ENCODE measurements around the gene TTLL7.

The TTLL7 gene

GRCh38 chr1:83998498-83999315 is at the start of gene TTLL7:
Gene TTLL7, minus strand, starts transcription at chr1:83999132. Its CDS starts 46,921 bp downstream, at chr1:83952211.
- DNase-seq = peak; percentile 31

- DNase-seq = no peak
Observed at GRCh38 chr1:84042461-84042860, 43.5 kb upstream of the TTLL7 start.

GRCh38 chr1:84037758-84038611 is 39.1 kb upstream of the TTLL7 start:
- no peak for DNase-seq

GRCh38 chr1:84031802-84032327 is 32.9 kb upstream of the TTLL7 start:
- no peak for DNase-seq

- no peak for DNase-seq
Observed at GRCh38 chr1:84027368-84027767, 28.4 kb upstream of the TTLL7 start.

GRCh38 chr1:84025966-84026365 is 27.0 kb upstream of the TTLL7 start:
- no peak for DNase-seq

- no peak for DNase-seq
Observed at GRCh38 chr1:84021822-84022221, 22.9 kb upstream of the TTLL7 start.

GRCh38 chr1:84020151-84020550 is 21.2 kb upstream of the TTLL7 start:
- DNase-seq = no peak

- DNase-seq = no peak
Observed at GRCh38 chr1:84019217-84019616, 20.3 kb upstream of the TTLL7 start.

- DNase-seq = no peak
Observed at GRCh38 chr1:84013708-84014107, 14.8 kb upstream of the TTLL7 start.

GRCh38 chr1:84012018-84012417 is 13.1 kb upstream of the TTLL7 start:
- no peak for DNase-seq

GRCh38 chr1:84010136-84010535 is 11.2 kb upstream of the TTLL7 start:
- DNase-seq = no peak

GRCh38 chr1:84008631-84009030 is 9.7 kb upstream of the TTLL7 start:
- no peak for DNase-seq

GRCh38 chr1:84006591-84006990 is 7.7 kb upstream of the TTLL7 start:
- DNase-seq = no peak

- DNase-seq = no peak
Observed at GRCh38 chr1:84001501-84001900, 2.6 kb upstream of the TTLL7 start.

- no peak for DNase-seq
Observed at GRCh38 chr1:84000954-84001495, 2.1 kb upstream of the TTLL7 start.

- DNase-seq = no peak
Observed at GRCh38 chr1:84000196-84000885, 1.4 kb upstream of the TTLL7 start.

- no peak for DNase-seq
Observed at GRCh38 chr1:83999316-83999819, 436 bp upstream of the TTLL7 start.

- no peak for DNase-seq
Observed at GRCh38 chr1:83998205-83998497, 781 bp downstream of the TTLL7 start.

GRCh38 chr1:83997631-83998030 is 1.3 kb downstream of the TTLL7 start:
- DNase-seq = no peak

GRCh38 chr1:83996621-83997020 is 2.3 kb downstream of the TTLL7 start:
- DNase-seq = no peak

- no peak for DNase-seq
Observed at GRCh38 chr1:83996191-83996590, 2.7 kb downstream of the TTLL7 start.

- DNase-seq = no peak
Observed at GRCh38 chr1:83995649-83996048, 3.3 kb downstream of the TTLL7 start.

All from activated CD4-positive, alpha-beta T cell treated with anti-CD3 and anti-CD28 coated beads, Interleukin-2, amount 50 U/mL, for 1 hour (primary cell).